ENCODE measurements around the gene CREBL2. TPM values are rescaled to one million over a fixed set of nuclear protein-coding genes. Genes with fewer than 3 reads are reported as not detected.

The CREBL2 gene
- total RNA-seq, 1 experiment from 2014 or later: 18.3 TPM

DNA sequence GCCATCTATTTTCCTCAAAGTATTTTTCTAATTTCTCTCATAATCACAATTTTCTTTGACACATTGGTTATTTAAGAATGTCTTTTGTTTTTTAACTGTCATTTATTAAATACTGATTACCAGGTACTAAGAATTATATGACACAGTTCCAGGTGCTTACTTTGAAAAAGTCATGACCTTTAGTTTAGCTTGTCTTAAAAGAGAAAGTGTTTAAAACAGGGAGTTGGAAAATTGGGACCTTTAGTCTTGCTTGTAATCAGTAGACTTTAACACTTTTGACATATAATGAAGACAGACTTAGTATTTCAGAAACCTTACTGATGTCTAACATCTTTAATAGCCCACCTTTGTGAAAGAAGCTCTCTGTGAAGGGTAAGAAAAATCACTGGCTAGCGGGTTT is 19.2 kb downstream of the CREBL2 start:
- Histone ChIP-seq H2BK5ac (ENCODE audit: insufficient read length, low read length) (no peak overlapping the region), H2BK15ac (ENCODE audit: low read depth, low read length) (no peak overlapping the region), H2BK20ac (ENCODE audit: low read depth, low read length, poor library complexity, severe bottlenecking) (no peak overlapping the region), H2BK120ac (ENCODE audit: low read depth, low read length, poor library complexity, severe bottlenecking) (no peak overlapping the region), H3K4ac (ENCODE audit: low read depth, low read length) (no peak overlapping the region), H3K79me2 (ENCODE audit: insufficient read depth, low read length) (no peaks in the 10 kb centered on the region), H3K23me2 (ENCODE audit: insufficient read length, low read depth, low read length, poor library complexity, severe bottlenecking) (no peaks in the 10 kb centered on the region), H3K14ac (ENCODE audit: insufficient read depth, low read length) (no peak overlapping the region), H4K5ac (ENCODE audit: insufficient read length, low read depth, low read length) (no peak overlapping the region), H2AK5ac (ENCODE audit: insufficient read length, low read length) (no peak overlapping the region), H3K23ac (ENCODE audit: insufficient read length, low read depth, low read length) (no peak overlapping the region), H3K9ac (ENCODE audit: extremely low read depth, insufficient read length, low read length) (no peak overlapping the region), H2AFZ (ENCODE audit: low read length) (no peak overlapping the region), H3K27ac (ENCODE audit: insufficient read length, low read depth, low read length) (no peak overlapping the region), H3K79me1 (ENCODE audit: insufficient read depth, low read depth, low read length, poor library complexity, severe bottlenecking) (no peaks in the 10 kb centered on the region), H3K4me2 (ENCODE audit: insufficient read depth, insufficient read length, low read length) (no peak overlapping the region), H3T11ph (ENCODE audit: low read length) (no peak overlapping the region), H3K4me1 (ENCODE audit: insufficient read depth, low read length) (no peaks in the 10 kb centered on the region), H3K18ac (ENCODE audit: insufficient read length, low read depth, low read length) (no peak overlapping the region), H4K8ac (replicated peaks; ENCODE audit: insufficient read length, low read depth, low read length) (no peak overlapping the region), H4K91ac (ENCODE audit: insufficient read length, low read depth, low read length) (no peak overlapping the region), H2BK12ac (ENCODE audit: insufficient read length, low read depth, low read length) (no peak overlapping the region), H3K27me3 (ENCODE audit: insufficient read depth, low read length) (no peaks in the 10 kb centered on the region), H3K9me3 (ENCODE audit: control insufficient read depth, low read depth, low read length) (no peaks in the 10 kb centered on the region), H3K56ac (ENCODE audit: insufficient read length, low read depth, low read length) (no peak overlapping the region), H4K20me1 (ENCODE audit: control insufficient read depth, insufficient read depth, insufficient read length) (no peaks in the 10 kb centered on the region)
- no peaks in the 10 kb centered on the region for H3K27me3 Mint-ChIP-seq (ENCODE audit: low read depth)
- WGBS (ENCODE audit: extremely low coverage, insufficient read length, low lambda C conversion rate): no CpG with 5 or more reads among the region's 1 CpG
- H3K4me1 Mint-ChIP-seq: peaks cover 3 to 4% of the 10 kb centered on the region in 2 experiments; a peak in 3 of 4 replicates
- no peak for DNase-seq
- no peak overlapping the region for H3K4me3 Mint-ChIP-seq
- TF ChIP-seq, protein P1, sequence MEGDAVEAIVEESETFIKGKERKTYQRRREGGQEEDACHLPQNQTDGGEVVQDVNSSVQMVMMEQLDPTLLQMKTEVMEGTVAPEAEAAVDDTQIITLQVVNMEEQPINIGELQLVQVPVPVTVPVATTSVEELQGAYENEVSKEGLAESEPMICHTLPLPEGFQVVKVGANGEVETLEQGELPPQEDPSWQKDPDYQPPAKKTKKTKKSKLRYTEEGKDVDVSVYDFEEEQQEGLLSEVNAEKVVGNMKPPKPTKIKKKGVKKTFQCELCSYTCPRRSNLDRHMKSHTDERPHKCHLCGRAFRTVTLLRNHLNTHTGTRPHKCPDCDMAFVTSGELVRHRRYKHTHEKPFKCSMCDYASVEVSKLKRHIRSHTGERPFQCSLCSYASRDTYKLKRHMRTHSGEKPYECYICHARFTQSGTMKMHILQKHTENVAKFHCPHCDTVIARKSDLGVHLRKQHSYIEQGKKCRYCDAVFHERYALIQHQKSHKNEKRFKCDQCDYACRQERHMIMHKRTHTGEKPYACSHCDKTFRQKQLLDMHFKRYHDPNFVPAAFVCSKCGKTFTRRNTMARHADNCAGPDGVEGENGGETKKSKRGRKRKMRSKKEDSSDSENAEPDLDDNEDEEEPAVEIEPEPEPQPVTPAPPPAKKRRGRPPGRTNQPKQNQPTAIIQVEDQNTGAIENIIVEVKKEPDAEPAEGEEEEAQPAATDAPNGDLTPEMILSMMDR (conservative IDR thresholded peaks at IDR 0.05): no peak
- H3K36me3 Mint-ChIP-seq (ENCODE audit: insufficient read depth in 1 of 3, low read depth in 3 of 3): peaks cover 0 to 3% (median 3%) of the 10 kb centered on the region in 3 experiments; a peak in 2 of 7 replicates
- H3K27ac Mint-ChIP-seq: no peak overlapping the region
- H3K9me3 Mint-ChIP-seq: no peaks in the 10 kb centered on the region
